ENCODE results near the gene THUMPD2.

DNA sequence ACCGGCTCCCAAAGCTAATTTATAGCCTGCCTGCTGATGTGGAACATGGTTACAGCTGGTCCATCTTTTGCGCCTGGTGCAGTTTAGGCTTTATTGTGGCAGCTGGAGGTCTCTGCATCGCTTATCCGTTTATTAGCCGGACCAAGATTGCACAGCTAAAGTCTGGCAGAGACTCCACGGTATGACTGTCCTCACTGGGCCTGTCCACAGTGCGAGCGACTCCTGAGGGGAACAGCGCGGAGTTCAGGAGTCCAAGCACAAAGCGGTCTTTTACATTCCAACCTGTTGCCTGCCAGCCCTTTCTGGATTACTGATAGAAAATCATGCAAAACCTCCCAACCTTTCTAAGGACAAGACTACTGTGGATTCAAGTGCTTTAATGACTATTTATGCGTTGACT, 62.0 kb downstream of the THUMPD2 start:
- no peak for TF ChIP-seq CTCF (IDR thresholded peaks at IDR 0.05)
- no peak for TF ChIP-seq POLR2AphosphoS5 (IDR thresholded peaks at IDR 0.05)
- no peak for TF ChIP-seq POLR2A (IDR thresholded peaks at IDR 0.05)

All from breast epithelium (tissue), 3 donors.